HG02973 (cell line): Measurements from ENCODE around the gene POLDIP2.
A peak's percentile ranks its signal among the peaks of the same experiment; 100 is the strongest.

Experiments
- ATAC-seq: cut with Tn5 transposase; IDR thresholded peaks from one replicate; pipeline ENCODE4 v1.9.1; 2021; ENCODE audit warnings: moderate library complexity; ENCODE audit not compliant: unreplicated experiment

Gene POLDIP2

DNA sequence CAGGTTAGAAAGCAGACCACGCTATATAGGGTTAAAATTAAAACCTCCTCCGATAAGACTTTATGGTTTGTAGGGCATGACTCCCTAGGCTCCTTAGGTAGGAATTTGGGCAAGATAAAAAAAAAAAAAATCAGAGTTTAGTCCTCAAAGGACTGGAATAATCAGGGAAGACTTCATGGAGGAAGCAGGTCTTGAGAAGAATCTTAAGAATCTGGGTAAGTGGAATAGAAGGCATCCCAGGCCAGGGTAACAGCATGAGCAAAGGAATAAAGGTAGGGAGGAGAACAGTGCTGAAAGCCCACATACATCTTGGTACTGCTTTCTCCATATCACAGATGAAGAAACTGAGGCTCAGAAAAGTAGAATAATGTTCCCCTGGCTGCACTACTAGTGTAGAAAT is 33.2 kb upstream of the POLDIP2 start:
- no peak for ATAC-seq

DNA sequence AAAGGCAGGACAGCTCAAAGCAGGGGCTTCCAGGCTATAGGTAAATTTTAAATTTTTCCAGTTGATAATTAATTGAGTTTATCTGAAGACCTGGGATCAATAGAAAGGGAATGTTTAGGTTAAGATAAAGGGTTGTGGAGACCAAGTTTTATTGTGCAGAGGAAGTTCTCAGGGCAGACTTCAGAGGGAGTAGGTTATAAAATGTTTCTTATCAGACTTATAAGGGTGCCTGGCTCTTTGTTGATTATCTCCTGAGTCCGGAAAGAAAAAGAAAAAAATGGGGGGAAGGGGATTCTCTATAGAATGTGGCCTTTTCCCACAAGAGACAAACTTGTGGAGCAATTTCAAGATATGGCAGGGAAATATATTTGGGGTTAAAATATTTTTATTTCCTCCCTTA is 32.8 kb upstream of the POLDIP2 start:
- ATAC-seq = no peak

DNA sequence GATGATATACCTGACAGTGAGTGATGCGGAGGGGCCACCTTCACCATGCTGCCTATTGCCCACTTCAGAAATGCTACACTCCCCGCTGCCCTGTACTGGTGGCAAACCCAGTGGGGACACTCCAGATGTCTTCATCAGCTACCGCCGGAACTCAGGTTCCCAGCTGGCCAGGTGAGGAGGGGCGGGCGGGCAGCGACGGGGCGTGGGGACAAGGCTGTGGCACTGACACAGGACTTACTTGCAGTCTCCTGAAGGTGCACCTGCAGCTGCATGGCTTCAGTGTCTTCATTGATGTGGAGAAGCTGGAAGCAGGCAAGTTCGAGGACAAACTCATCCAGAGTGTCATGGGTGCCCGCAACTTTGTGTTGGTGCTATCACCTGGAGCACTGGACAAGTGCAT is 30.8 kb upstream of the POLDIP2 start:
- no peak for ATAC-seq

DNA sequence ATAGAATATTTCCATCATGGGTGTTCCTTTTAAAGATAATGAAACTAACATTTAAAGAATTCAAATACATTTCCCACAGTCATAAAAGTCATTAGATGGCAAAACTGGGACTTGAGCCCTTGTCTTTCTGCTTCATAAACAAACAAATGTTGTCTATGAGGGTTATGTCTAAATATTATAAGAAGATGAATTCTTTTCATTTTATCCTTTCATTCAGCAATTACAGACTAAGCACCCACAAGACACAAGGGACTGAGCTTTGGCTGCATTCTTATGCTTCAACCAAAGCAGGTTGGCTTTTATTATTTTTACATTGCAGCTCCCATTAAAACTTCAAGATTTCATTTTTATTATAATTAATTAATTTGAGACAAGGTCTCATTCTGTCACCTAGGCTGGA is 29.1 kb upstream of the POLDIP2 start:
- ATAC-seq = no peak

DNA sequence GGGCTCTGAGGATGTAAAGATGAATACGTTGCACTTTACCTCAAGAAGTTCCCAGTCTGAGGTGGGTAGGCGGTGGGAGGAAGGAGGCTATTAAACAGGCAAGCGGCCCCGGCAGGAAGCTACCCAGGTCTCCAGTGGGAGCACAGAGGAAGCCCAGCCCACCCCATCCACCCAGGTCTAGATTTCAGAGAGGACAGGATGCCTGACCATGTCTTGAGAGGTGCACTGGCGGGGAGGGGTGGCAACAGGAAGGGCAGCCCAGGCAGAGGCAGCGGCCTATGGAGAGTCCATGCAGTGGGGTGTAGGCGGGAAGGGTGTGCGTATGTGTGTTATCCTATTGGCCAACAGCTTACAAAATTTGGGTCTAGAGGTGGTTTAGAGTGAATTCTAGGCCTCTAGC is 28.1 kb upstream of the POLDIP2 start:
- no peak for ATAC-seq

DNA sequence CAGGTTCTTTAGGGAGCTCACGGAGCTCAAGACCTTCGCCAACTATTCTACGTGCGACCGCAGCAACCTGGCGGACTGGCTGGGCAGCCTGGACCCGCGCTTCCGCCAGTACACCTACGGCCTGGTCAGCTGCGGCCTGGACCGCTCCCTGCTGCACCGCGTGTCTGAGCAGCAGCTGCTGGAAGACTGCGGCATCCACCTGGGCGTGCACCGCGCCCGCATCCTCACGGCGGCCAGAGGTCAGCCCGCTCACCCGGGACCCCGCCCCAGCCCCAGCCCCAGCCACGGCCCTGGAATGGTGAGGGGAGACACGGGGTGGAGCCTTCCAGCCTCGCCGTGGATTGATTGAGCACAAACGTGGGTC is 27.7 kb upstream of the POLDIP2 start:
- peak; percentile 25 for ATAC-seq

DNA sequence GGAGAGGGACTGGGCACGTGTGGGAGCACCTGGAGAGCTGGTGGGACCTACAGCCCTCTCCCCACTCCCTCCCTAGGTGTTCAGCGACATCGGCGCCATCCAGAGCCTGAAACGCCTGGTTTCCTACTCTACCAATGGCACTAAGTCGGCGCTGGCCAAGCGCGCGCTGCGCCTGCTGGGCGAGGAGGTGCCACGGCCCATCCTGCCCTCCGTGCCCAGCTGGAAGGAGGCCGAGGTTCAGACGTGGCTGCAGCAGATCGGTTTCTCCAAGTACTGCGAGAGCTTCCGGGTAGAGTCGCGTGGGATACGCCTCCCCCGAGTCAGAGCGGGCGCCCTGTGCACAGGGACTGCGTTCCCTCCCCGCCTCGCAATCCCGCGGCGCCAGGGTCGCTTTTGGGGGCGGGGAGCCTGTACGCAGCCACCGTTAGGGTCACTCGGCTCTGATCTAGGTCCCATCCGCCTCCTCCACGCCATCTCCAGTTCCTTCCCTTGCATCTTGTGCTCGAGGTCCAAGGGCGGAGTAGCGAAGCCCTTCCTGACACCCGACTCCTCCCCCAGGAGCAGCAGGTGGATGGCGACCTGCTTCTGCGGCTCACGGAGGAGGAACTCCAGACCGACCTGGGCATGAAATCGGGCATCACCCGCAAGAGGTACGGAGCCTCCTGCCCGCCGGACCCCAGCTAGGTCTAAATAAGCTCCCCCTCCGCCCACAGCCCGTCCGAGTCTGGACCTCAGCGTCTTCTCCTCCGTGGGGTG is 27.1 kb upstream of the POLDIP2 start:
- ATAC-seq = peak; percentile 72

DNA sequence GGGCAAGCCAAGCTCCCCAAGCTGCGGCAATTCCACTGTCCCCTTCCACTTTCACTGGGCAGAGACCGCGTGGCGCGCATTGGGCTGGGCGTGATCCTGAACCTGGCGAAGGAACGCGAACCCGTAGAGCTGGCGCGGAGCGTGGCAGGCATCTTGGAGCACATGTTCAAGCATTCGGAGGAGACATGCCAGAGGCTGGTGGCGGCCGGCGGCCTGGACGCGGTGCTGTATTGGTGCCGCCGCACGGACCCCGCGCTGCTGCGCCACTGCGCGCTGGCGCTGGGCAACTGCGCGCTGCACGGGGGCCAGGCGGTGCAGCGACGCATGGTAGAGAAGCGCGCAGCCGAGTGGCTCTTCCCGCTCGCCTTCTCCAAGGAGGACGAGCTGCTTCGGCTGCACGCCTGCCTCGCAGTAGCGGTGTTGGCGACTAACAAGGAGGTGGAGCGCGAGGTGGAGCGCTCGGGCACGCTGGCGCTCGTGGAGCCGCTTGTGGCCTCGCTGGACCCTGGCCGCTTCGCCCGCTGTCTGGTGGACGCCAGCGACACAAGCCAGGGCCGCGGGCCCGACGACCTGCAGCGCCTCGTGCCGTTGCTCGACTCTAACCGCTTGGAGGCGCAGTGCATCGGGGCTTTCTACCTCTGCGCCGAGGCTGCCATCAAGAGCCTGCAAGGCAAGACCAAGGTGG is 24.0 kb upstream of the POLDIP2 start:
- no peak for ATAC-seq

DNA sequence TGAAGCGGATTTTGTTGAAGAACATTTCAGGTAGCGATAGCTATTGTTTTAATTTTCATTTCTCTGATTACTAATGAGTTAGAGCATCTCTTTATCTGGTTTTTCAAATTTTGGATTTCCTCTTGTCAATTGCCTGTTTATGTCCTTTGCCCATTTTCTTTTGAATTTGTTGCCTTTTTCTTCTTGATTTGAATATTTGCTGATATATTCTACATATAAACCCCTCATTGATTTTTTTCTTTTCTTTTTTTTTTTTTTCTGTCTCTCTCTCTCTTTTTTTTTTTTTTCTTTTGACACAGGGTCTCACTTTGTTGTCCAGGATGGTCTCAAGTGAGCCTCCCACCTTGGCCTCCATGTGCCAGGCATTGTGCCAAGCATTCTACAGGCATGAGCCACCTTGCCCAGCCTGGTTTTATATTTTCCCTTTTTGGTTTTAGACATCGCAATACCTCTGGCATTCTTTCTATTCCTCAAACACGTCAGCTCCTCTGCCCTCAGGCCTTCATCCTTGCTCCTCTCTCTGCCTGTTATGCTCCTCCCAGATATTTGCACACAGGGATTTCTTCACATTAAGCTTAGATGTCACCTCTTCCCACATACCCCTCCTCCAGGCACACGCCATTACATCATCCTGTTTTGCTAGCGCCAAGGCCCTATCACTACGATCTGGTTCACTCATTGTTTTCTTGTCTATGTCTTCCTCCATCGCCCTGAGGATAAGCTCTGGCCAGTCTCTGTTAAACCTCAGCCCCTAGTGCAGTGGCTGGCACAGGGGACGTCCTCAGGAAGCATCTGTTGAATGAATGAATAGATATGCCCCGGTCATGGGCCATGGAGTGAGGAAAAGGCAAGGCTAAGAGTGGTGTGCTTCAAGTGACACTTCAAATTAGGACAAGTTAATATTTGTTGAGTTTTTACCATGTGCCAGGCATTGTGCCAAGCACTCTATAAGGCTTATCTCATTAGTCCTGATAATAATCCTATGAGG is 22.8 kb upstream of the POLDIP2 start:
- no peak for ATAC-seq

DNA sequence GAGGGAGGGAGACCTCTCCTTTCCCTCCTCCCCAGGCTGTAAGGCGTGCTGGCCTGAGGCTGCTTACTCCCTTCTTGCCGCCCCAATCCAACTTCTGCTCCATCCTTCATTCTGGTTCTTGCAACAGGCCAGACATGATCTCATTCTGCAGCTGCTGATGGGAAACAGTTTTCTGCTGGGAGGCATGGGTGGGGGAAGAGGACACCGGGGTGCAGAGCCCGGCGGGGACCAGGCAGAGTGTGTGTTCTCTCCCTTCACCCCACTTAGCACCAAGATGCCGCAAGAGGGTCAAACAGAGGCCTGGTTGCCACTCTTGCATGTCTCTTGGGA is 15.6 kb upstream of the POLDIP2 start:
- no peak for ATAC-seq

DNA sequence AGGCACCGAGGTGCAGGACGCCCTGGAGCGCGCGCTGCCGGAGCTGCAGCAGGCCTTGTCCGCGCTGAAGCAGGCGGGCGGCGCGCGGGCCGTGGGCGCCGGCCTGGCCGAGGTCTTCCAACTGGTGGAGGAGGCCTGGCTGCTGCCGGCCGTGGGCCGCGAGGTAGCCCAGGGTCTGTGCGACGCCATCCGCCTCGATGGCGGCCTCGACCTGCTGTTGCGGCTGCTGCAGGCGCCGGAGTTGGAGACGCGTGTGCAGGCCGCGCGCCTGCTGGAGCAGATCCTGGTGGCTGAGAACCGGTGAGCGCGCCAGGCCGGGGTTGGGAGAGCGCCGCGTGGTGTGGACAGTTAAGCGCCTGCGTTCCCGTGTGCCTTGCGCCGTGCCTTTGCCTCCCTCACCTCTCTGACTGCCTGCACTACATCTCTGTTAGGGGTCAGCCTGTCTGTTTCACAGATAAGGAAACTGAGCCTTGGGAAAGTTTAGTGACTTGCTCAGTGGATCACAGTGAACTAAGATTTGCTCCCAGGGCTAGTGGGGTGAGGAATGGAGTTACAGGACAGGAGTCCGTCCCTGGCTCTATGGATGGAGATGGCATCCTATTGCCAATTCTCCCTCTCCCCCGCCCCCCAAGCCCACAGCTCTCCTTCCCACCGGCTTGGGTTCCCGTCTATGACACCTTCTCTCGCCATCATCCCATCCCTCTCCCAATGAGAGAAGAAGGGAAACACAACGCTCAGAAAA is 15.0 kb upstream of the POLDIP2 start:
- no peak for ATAC-seq

DNA sequence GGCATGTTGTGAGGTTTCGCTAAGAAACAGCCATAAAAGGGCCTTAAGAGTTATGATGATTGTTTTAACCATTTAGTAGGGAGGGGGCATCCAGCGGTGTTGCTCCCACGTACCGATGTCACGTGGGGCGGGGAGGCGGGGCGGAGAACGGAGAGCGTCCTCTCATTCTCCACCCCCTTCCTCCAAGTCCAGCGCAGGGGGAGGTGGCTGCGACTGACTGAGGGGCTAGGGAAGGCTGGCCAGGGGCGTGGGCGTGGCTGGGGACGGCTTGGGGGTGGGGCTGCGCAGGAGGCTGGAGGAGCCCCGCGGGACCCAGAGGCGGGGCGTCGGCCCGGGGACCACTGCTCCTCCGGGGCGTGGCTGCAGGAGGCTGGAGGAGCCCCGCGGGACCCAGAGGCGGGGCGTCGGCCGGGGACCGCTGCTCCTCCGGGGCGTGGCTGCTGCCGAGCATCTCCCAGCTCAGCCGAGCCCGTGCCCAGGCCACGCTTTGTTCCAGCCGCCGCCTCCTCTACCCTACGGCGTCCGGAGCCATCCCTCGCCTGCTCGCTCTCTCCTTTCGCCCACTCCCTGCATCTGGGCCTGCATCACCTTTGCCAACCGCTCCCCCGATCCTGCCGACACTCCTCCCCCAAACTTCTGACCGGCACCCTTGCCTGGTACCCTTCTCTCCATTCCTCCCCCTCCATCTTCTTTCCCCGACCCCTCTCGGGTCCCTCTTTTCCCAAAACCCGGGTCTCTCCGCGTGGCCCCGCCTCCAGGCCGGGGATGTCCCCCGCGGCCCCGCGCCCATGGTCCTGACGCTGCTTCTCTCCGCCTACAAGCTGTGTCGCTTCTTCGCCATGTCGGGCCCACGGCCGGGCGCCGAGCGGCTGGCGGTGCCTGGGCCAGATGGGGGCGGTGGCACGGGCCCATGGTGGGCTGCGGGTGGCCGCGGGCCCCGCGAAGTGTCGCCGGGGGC is 14.2 kb upstream of the POLDIP2 start, which contains the start of gene SARM1:
TSS of gene SARM1 (plus strand) at position 450 of the 958 bp plus-strand sequence. CDS start at position 789, 339 bp downstream.
- peak; percentile 70 for ATAC-seq

DNA sequence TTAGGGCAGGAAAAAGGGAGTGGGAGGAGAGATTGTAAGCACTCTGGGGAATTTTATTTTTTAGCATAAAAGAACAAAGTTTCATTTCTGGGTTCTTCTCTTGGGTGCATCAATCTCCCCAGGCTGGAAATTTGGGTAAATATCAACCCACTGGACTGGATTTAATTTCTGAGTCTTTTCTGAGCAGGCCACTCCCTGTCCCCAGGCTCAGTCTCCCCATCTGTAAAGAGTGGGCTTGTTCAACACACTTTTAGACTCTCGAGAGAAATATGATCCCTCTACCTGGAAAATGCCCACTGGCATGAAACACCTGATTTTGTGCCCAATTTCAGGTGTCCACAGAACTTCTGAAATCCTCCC is 13.4 kb upstream of the POLDIP2 start:
- no peak for ATAC-seq

DNA sequence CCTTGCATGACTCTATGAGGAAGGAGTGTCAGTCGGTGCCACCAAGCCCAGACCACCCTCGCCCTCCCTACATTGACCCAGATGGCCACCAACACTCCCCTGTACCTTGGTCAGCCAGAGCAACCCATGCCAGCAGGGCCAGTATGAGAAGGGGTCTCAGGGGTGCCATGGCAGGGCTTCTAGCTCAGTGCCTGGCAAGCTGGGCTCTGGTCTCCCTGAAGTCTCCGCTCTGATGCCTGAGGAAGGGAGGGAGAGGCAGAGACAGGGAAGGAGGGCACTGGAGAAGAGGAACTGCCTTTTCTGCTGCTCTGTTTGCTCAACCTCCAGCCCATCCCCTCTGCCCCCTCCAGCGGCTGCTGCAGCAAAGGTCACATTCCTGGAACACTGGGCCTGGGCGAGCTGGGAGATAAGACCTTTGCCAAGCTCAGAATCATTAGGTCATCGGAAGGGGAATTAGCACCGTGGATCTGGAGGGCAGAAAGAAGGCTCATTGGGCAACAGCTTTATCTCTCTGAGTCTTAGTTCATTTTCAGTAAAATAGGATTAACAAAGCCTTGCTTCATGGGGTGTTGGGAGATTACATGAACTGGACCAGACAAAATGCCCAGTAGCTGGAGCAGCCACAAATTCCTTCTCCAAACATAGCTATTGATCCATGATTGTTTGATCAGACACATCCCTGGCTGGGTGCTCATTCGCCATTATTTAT is 12.9 kb upstream of the POLDIP2 start, which contains the start of gene VTN:
TSS of gene VTN (minus strand) at position 273 of the 709 bp plus-strand sequence. CDS start at position 169, 104 bp downstream.
- ATAC-seq = no peak

DNA sequence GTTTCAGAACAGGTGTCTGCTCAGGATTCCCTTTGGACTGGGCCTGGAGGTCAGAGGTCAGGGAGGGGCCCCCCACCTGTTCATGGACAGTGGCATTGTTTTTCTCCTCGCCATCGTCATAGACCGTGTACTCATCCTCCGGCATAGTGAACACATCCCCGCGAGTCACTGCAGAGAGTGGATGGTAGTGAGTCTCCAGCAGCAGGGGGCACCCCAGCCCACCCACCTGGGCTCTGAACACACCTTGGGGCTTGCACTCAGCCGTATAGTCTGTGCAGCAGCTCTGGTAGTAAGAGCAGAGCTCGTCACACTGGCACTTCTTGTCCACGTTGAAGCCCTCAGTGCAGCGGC is 12.3 kb upstream of the POLDIP2 start:
- ATAC-seq = no peak

DNA sequence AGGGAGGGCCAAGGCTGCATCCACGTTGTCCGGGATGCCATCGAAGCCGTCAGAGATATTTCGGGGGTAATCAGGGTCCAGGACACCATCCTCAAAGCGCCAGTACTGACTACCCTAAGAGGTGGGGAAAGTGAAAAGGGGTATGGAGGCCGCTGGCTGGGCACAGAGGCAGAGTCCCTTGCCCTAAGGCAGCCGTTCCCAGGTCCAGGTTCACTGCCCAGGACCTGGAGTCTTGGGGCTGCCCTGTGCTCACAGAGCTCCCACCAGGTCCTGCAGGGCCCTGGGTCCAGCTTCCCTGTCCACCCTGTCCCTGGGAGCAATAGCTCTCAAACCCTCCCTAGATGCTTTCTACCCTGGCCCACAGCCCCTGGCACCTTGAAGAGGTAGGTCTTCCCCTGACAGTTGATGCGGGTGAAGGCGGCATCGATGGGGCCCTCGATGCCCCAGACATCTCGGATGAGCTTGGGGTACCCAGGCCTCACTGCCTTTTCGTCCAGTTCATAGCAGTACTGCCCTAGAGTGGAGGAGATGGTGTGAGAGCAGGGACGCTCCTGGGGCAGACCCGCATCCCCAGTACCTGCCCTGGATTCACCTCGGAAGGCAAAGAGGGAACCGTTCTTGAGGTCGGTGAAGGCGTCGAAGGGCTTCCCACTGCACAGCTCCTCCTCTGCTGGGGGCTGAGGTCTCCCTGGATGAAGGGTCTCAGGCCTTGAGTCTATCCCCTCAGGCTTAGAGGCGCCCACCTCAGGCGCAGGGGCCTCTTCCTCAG is 11.8 kb upstream of the POLDIP2 start:
- no peak for ATAC-seq

DNA sequence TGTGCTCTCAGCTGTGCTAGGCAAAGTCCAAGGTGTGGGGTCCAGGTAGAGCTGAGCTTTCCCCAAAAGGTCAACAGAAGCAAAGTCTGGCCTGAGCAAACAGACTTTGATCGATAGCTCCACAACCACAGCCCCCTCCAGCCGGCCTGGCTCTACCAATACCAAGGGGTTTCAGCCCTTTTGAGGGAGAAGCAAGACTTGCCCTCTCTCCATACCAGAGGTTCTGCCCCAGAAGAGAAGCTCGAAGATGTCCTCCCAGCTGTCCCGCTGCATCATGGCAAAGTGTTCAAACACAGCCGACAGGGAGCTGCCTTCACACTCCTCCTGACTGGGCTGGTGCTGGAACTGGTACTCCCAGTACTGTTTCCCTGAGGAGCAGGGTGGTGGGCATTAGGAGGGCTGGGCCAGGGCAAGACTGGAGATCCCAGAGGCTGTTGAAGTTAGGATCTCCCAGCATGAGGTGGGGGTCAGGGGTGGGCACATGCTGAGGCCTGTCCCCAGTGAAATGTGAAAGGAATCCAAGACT is 11.0 kb upstream of the POLDIP2 start:
- ATAC-seq = no peak

DNA sequence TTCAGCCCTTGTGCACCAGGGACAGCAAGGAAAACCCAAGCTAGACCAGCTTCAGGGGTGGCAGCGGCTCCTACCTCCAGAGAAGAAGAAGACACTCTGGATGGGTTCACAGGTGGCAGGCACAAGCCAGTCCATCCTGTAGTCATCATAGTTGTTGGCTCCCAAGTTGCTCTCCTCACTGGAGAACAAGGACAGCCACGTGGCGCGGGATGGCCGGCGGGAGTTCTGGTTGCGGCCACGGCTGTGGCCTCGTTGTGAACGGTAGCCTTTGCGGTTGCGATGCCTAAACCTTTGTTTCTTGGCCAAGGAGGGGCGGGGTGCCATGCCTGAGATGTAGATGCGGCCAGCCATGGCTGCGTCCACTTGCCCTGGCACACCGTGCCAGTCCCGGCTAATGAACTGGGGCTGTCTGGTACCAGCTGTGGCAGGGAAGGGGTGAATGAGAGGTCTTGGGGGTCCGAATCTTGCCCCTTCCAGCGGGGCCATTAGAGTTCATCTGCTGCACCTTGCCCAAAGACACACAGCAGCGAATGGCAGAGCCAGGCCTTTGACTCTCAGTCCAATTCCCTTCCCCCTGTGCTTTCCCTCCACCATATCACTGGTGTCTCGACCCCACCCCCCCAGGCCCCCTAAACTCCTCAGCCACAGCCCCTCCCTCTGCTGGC is 10.4 kb upstream of the POLDIP2 start:
- no peak for ATAC-seq
